ENCODE data around the gene CRISPLD2.

The CRISPLD2 gene

GRCh38 chr16:84839956-84840355 lies 20.2 kb downstream of the CRISPLD2 start:
- H3K36me3 ChIP-seq (ENCODE audit: control insufficient read depth, insufficient read depth, low read length), result no peaks in the 10 kb centered on the region
- no peaks in the 10 kb centered on the region for H3K9me3 ChIP-seq (ENCODE audit: control insufficient read depth, low read length)
- H3K4me3 ChIP-seq (ENCODE audit: extremely low read depth, insufficient read depth, low read length, poor library complexity, severe bottlenecking), result no peak overlapping the region
- 57 to 63% methylated on average over 7 of the region's 7 CpGs for WGBS, 2 experiments (ENCODE audit: insufficient coverage in 2 of 2)
- peaks cover 23% of the 10 kb centered on the region for H3K4me1 ChIP-seq (ENCODE audit: control insufficient read depth, insufficient read depth, low read length, poor library complexity, severe bottlenecking)
- H3K27ac ChIP-seq (ENCODE audit: low read depth, low read length, severe bottlenecking), result no peak overlapping the region

DNA sequence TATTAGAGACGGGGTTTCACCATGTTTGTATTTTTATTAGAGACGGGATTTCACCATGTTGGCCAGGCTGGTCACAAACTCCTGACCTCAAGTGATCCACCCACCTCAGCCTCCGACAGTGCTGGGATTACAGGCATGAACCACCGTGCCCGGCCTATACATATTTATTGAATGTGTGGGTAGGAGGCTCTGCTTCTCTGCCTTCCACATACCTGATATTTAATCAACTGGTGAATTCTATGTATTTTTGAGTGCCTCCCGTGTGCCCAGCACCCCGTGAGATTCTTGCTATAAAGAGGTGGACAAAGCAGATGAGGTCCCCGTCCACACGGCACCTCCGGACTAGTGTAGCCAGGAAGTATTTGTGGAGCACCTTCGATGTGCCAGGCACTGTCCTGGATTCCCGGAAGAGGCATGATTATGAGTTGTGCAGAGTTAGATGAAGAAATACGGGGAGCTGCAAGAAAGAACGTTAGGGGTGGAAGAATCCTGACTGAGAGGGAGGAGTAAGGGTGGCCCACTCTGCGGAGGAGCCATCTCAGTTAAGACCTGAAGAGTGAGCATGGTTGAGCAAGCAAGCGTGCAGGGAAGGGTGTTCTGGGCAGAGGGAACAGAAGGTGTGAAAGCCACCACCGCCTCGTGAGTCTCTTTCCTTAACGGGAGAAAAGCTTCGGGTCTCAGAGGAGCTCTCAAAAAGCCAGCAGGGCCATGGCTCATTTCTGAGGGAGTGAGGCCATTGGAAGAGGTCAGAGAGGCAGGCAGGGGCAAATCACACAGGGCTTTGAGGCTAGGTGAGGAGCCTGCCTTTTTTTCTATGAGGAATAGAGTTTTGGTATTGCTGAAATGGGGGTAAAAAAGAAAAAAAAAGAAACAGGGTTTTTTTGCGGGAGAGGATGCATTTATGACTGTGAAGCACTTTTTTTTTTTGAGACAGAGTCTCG lies 21.2 kb downstream of the CRISPLD2 start:
- Histone ChIP-seq H3K27ac (ENCODE audit: low read depth, low read length, severe bottlenecking) (no peak overlapping the region), H3K9me3 (ENCODE audit: control insufficient read depth, low read length) (no peaks in the 10 kb centered on the region)
- WGBS, 2 experiments (ENCODE audit: insufficient coverage in 2 of 2), result 91 to 93% methylated on average over 15 to 17 of the region's 22 CpGs

DNA sequence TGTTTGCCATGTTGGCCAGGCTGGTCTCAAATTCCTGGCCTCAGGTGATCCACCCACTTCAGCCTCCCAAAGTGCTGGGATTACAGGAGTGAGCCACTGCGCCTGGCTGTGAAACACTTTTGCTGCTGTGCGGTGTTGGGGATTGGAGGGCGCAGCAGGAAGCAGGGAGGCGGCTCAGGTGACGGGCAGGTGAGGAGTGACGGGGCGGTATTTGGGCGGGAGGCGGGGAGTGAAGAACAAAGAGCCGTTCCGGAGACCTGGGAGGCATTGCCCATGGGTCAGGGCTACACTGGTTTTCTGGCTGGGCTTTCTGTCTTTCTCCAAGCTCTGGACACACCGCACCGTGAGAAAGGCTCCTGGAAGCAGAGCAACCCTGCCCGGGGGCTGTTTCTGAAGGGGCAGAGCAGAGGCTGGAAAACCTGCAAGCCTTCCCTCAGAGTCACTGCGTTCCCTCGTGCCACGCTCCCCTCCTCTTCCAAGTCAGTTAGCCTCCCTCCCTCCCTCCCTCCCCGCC lies 22.1 kb downstream of the CRISPLD2 start:
- Histone ChIP-seq H3K36me3 (ENCODE audit: control insufficient read depth, insufficient read depth, low read length) (no peaks in the 10 kb centered on the region), H3K4me3 (ENCODE audit: extremely low read depth, insufficient read depth, low read length, poor library complexity, severe bottlenecking) (no peak overlapping the region), H3K4me1 (ENCODE audit: control insufficient read depth, insufficient read depth, low read length, poor library complexity, severe bottlenecking) (peaks cover 23% of the 10 kb centered on the region), H3K9me3 (ENCODE audit: control insufficient read depth, low read length) (no peaks in the 10 kb centered on the region), H3K27ac (ENCODE audit: low read depth, low read length, severe bottlenecking) (no peak overlapping the region)
- 25 to 30% methylated on average over 13 of the region's 18 CpGs for WGBS, 2 experiments (ENCODE audit: insufficient coverage in 2 of 2)

More for the DNA sequence above, 21.2 kb downstream of the CRISPLD2 start:
- Histone ChIP-seq H3K4me3 (ENCODE audit: extremely low read depth, insufficient read depth, low read length, poor library complexity, severe bottlenecking) (no peak overlapping the region), H3K36me3 (ENCODE audit: control insufficient read depth, insufficient read depth, low read length) (no peaks in the 10 kb centered on the region), H3K4me1 (ENCODE audit: control insufficient read depth, insufficient read depth, low read length, poor library complexity, severe bottlenecking) (peaks cover 23% of the 10 kb centered on the region)

DNA sequence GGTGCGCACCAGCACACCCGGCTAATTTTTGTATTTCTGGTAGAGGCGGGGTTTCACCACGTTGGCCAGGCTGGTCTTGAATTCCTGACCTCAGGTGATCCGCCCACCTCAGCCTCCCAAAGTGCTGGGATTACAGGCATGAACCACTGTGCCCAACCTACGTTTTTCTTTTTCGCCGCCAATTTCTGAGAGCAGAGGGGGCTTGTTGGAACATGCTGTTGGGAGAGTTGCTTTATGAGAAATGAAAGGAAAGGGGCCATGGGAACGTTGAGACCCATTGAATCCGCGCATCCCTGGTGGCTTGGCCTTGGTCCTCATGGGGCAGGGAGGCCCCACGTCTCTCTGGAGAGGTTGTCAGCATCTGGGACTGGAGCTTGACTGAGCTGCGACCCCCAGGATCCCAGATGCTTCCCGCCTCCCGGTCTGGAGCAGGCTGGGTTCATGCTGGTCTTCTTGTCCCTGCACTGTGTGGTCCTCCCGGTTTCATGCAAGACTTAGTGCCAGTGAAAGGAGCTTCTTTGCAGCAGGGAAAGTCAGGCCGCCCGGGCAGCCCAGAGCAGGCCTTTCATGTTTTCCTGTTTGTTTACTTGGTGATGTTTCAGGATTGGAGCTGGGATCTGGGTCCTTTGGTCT lies 22.8 kb downstream of the CRISPLD2 start:
- no peaks in the 10 kb centered on the region for H3K9me3 ChIP-seq (ENCODE audit: control insufficient read depth, low read length)
- H3K4me1 ChIP-seq (ENCODE audit: control insufficient read depth, insufficient read depth, low read length, poor library complexity, severe bottlenecking), result peaks cover 23% of the 10 kb centered on the region
- no peak overlapping the region for H3K4me3 ChIP-seq (ENCODE audit: extremely low read depth, insufficient read depth, low read length, poor library complexity, severe bottlenecking)
- H3K36me3 ChIP-seq (ENCODE audit: control insufficient read depth, insufficient read depth, low read length), result no peaks in the 10 kb centered on the region
- no peak overlapping the region for H3K27ac ChIP-seq (ENCODE audit: low read depth, low read length, severe bottlenecking)
- 62 to 68% methylated on average over 15 to 17 of the region's 18 CpGs for WGBS, 2 experiments (ENCODE audit: insufficient coverage in 2 of 2)

DNA sequence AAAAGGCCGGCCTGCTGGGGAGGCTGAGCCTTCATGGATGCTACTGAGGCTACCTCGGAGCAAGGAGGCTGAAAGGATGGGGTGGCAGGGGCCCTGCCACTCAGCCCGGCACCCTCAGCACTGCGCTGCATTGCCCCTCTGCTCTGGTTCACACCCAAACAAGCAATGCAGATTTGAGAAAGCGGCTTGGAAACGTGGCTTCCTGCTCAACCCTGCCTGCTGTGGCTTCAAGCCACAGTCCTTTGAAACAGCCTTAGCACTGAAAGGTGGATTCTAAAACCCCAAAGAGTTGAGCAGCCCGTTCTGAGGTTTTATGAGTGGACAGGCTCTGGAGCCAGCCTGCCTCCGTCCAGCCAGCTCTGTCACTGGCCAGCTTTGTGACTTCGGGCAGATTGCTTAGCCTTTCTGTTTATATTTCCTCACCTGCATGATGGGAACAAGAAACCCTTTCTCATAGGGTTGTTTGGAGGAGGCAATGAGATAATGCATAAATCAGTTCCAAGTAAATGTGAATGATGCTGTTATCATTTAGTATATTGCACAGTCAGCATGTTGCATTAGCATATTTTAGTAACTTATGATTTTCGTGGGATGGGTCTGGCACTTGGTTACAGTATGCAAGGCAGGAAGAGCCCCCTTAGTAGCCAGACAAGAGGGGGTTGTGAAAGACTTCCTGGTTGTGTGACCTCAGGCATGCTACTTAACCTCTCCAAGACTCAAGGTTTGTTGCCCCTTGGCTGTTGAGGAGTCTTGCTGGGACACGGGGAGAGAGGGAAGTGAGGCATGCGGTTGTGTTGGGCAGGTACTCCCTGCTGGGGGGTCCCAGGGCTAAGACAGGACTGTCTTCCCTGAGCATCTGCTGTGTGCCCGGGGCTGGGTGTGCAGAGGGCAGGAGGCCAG lies 23.6 kb downstream of the CRISPLD2 start:
- H3K27ac ChIP-seq (ENCODE audit: low read depth, low read length, severe bottlenecking), result no peak overlapping the region
- H3K4me1 ChIP-seq (ENCODE audit: control insufficient read depth, insufficient read depth, low read length, poor library complexity, severe bottlenecking), result peaks cover 20% of the 10 kb centered on the region
- no peak overlapping the region for H3K4me3 ChIP-seq (ENCODE audit: extremely low read depth, insufficient read depth, low read length, poor library complexity, severe bottlenecking)
- no peaks in the 10 kb centered on the region for H3K36me3 ChIP-seq (ENCODE audit: control insufficient read depth, insufficient read depth, low read length)
- no peaks in the 10 kb centered on the region for H3K9me3 ChIP-seq (ENCODE audit: control insufficient read depth, low read length)
- 82 to 86% methylated on average over 8 to 13 of the region's 13 CpGs for WGBS, 2 experiments (ENCODE audit: insufficient coverage in 2 of 2)

GRCh38 chr16:84844049-84844350 lies 24.2 kb downstream of the CRISPLD2 start:
- WGBS, 2 experiments (ENCODE audit: insufficient coverage in 2 of 2), result 76 to 79% methylated on average over 3 of the region's 5 CpGs
- H3K36me3 ChIP-seq (ENCODE audit: control insufficient read depth, insufficient read depth, low read length), result no peaks in the 10 kb centered on the region
- no peak overlapping the region for H3K4me3 ChIP-seq (ENCODE audit: extremely low read depth, insufficient read depth, low read length, poor library complexity, severe bottlenecking)
- no peaks in the 10 kb centered on the region for H3K9me3 ChIP-seq (ENCODE audit: control insufficient read depth, low read length)
- H3K4me1 ChIP-seq (ENCODE audit: control insufficient read depth, insufficient read depth, low read length, poor library complexity, severe bottlenecking), result peaks cover 16% of the 10 kb centered on the region
- H3K27ac ChIP-seq (ENCODE audit: low read depth, low read length, severe bottlenecking), result no peak overlapping the region

- Histone ChIP-seq H3K36me3 (ENCODE audit: control insufficient read depth, insufficient read depth, low read length) (no peaks in the 10 kb centered on the region), H3K9me3 (ENCODE audit: control insufficient read depth, low read length) (no peaks in the 10 kb centered on the region), H3K27ac (ENCODE audit: low read depth, low read length, severe bottlenecking) (no peak overlapping the region), H3K4me1 (ENCODE audit: control insufficient read depth, insufficient read depth, low read length, poor library complexity, severe bottlenecking) (peaks cover 16% of the 10 kb centered on the region), H3K4me3 (ENCODE audit: extremely low read depth, insufficient read depth, low read length, poor library complexity, severe bottlenecking) (no peak overlapping the region)
- 67 to 68% methylated on average over 24 to 26 of the region's 26 CpGs for WGBS, 2 experiments (ENCODE audit: insufficient coverage in 2 of 2)
Measured at GRCh38 chr16:84844559-84845495, 25.0 kb downstream of the CRISPLD2 start.

- Histone ChIP-seq H3K27ac (ENCODE audit: low read depth, low read length, severe bottlenecking) (no peak overlapping the region), H3K4me1 (ENCODE audit: control insufficient read depth, insufficient read depth, low read length, poor library complexity, severe bottlenecking) (peaks cover 16% of the 10 kb centered on the region), H3K36me3 (ENCODE audit: control insufficient read depth, insufficient read depth, low read length) (no peaks in the 10 kb centered on the region), H3K4me3 (ENCODE audit: extremely low read depth, insufficient read depth, low read length, poor library complexity, severe bottlenecking) (no peak overlapping the region), H3K9me3 (ENCODE audit: control insufficient read depth, low read length) (peaks cover under 1% of the 10 kb centered on the region)
- WGBS, 2 experiments (ENCODE audit: insufficient coverage in 2 of 2), result 78 to 88% methylated on average over 10 to 12 of the region's 14 CpGs
Measured at GRCh38 chr16:84845496-84846002, 25.8 kb downstream of the CRISPLD2 start.

- no peak overlapping the region for H3K4me3 ChIP-seq (ENCODE audit: extremely low read depth, insufficient read depth, low read length, poor library complexity, severe bottlenecking)
- no peaks in the 10 kb centered on the region for H3K36me3 ChIP-seq (ENCODE audit: control insufficient read depth, insufficient read depth, low read length)
- peaks cover 4% of the 10 kb centered on the region for H3K9me3 ChIP-seq (ENCODE audit: control insufficient read depth, low read length)
- H3K27ac ChIP-seq (ENCODE audit: low read depth, low read length, severe bottlenecking), result no peak overlapping the region
- H3K4me1 ChIP-seq (ENCODE audit: control insufficient read depth, insufficient read depth, low read length, poor library complexity, severe bottlenecking), result peaks cover 10% of the 10 kb centered on the region
- 49 to 59% methylated on average over 21 to 22 of the region's 23 CpGs for WGBS, 2 experiments (ENCODE audit: insufficient coverage in 2 of 2)
Measured at GRCh38 chr16:84847564-84848355, 28.0 kb downstream of the CRISPLD2 start.
